Type B pancreatic cell (in vitro differentiated cells): ENCODE measurements around the gene EN2. TPM values are rescaled to one million over a fixed set of nuclear protein-coding genes. Genes with fewer than 3 reads are reported as not detected.

ENCODE experiments used
- DNase-seq: peaks from one replicate; pipeline ENCODE4 v3.0.0; 2021; ENCODE audit warnings: mixed read lengths; ENCODE audit not compliant: unreplicated experiment; ENCODE audit errors: extremely low spot score
- H3K27ac Mint-ChIP-seq: 2 replicates; pipeline ENCODE4 v1.8.0; 2021; ENCODE audit warnings: mild to moderate bottlenecking, mixed read lengths
- H3K27me3 Mint-ChIP-seq: 2 replicates; pipeline ENCODE4 v1.8.0; 2021; ENCODE audit warnings: mixed read lengths
- H3K36me3 Mint-ChIP-seq: 2 replicates; pipeline ENCODE4 v1.8.0; 2021; ENCODE audit warnings: mixed read lengths
- H3K4me1 Mint-ChIP-seq: one replicate; pipeline ENCODE4 v1.8.0; 2021; ENCODE audit warnings: mixed read lengths; ENCODE audit not compliant: unreplicated experiment
- H3K4me3 Mint-ChIP-seq: 2 replicates; pipeline ENCODE4 v1.8.0; 2021; ENCODE audit warnings: mild to moderate bottlenecking, mixed read lengths
- H3K9me3 Mint-ChIP-seq: 2 replicates; pipeline ENCODE4 v1.8.0; 2021; ENCODE audit warnings: mixed read lengths
- long read RNA-seq: library from polyadenylated mRNA; unstranded; transcript quantifications from one replicate; pipeline ENCODE4 v2.0.0, GENCODE V29; 2020
- total RNA-seq: library from RNA; stranded (reverse); gene quantifications from 2 replicates; pipeline ENCODE4 v1.2.1, GENCODE V29; 2021; ENCODE audit warnings: low replicate concordance
- TF ChIP-seq, protein P1 (sequence below): fragments of 200-600 bp; sonication (generic); conservative IDR thresholded peaks from 2 replicates; pipeline ENCODE4 v1.5.0; 2021; ENCODE audit warnings: antibody characterized with exemption, mild to moderate bottlenecking

EN2 gene
- total RNA-seq, result 0.07 and 0.94 TPM in 2 replicates
- long read RNA-seq, result 0 reads

DNA sequence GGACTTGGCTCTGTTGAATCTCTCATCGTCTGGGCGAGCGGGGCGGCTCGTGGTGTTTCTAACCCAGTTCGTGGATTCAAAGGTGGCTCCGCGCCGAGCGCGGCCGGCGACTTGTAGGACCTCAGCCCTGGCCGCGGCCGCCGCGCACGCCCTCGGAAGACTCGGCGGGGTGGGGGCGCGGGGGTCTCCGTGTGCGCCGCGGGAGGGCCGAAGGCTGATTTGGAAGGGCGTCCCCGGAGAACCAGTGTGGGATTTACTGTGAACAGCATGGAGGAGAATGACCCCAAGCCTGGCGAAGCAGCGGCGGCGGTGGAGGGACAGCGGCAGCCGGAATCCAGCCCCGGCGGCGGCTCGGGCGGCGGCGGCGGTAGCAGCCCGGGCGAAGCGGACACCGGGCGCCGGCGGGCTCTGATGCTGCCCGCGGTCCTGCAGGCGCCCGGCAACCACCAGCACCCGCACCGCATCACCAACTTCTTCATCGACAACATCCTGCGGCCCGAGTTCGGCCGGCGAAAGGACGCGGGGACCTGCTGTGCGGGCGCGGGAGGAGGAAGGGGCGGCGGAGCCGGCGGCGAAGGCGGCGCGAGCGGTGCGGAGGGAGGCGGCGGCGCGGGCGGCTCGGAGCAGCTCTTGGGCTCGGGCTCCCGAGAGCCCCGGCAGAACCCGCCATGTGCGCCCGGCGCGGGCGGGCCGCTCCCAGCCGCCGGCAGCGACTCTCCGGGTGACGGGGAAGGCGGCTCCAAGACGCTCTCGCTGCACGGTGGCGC, at the start of gene EN2:
EN2 (plus strand) TSS at position 19 of the 767 bp plus-strand sequence; CDS start at position 268, 249 bp downstream.
- Mint-ChIP-seq H3K36me3 (no peaks in the 10 kb centered on the region), H3K4me1 (no peaks in the 10 kb centered on the region), H3K9me3 (no peaks in the 10 kb centered on the region), H3K27me3 (peaks cover 86% of the 10 kb centered on the region), H3K4me3 (peak within 1 kb of the TSS; percentile 84), H3K27ac (peak within 1 kb of the TSS; percentile 34)
- TF ChIP-seq, protein P1, sequence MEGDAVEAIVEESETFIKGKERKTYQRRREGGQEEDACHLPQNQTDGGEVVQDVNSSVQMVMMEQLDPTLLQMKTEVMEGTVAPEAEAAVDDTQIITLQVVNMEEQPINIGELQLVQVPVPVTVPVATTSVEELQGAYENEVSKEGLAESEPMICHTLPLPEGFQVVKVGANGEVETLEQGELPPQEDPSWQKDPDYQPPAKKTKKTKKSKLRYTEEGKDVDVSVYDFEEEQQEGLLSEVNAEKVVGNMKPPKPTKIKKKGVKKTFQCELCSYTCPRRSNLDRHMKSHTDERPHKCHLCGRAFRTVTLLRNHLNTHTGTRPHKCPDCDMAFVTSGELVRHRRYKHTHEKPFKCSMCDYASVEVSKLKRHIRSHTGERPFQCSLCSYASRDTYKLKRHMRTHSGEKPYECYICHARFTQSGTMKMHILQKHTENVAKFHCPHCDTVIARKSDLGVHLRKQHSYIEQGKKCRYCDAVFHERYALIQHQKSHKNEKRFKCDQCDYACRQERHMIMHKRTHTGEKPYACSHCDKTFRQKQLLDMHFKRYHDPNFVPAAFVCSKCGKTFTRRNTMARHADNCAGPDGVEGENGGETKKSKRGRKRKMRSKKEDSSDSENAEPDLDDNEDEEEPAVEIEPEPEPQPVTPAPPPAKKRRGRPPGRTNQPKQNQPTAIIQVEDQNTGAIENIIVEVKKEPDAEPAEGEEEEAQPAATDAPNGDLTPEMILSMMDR, result no peak
- no peak for DNase-seq

DNA sequence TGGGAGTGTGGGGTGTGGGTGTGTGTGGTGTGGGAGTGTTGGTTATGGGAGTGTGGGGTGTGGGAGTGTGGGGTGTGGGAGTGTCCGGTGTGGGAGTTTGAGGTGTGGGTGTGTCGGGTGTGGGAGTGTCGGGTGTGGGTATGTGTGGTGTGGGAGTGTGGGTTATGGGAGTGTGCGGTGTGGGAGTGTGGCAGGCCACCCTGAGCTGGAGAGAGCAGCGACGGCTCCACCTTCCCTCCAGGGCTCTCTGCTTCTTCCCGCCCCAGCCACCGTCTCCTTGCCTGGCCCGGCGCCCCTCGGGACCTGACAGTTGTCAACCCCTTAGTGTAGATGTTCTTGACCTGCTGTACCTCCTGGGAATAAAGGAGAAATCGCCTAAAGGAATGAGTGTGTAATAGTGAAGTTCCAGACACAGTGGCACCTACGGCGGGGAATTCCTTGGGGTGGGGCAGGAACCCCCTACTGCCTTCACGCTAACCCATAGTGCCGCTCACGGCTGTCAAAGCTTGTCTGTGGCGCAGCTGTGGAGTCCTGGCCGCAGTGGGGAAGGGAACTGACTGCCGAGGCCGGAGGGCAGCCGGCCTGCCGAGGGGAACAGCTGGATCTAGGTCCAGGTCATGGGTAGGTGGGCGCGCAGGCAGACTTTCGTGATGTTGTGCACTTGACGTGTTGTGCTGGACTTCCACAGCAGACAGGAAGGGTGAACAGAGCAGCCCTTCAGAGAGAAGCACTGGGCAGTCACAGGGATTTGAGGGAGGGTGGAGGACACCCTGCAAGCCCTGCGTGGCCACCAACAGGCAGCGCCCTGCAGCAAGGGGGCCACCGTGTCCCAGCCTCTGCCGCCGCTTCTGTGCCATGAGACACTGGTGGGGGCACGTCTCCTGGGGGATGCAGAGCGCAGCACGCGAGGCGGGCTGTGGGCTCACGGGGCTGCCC, 49.0 kb upstream of the EN2 start:
- Mint-ChIP-seq H3K4me3 (no peak overlapping the region), H3K4me1 (peaks cover 5% of the 10 kb centered on the region)

DNA sequence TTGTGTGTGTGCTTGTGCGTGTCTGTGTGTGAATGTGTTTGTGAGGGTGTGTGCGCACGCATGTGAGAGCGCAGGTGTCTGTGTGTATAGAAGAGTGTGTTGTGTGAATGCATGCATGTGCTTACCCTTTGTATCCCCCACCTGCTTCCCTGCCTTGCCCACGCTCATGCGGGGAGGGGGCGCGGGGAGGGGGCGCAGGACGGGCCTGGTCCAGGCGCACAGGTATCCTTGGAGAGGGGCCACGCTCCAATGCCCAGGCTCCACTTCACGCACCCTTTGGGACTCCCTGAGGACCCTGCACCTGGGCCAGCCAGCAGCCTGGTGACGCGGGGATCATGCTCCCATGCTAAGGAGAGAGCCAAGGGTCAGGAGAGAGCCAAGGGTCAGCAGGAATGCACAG, 47.9 kb upstream of the EN2 start:
- DNase-seq, result no peak
- TF ChIP-seq, protein P1, result no peak
- Mint-ChIP-seq H3K36me3 (no peaks in the 10 kb centered on the region), H3K27ac (peak overlapping the region; percentile 76), H3K4me3 (no peak overlapping the region), H3K27me3 (peaks cover 58% of the 10 kb centered on the region), H3K4me1 (peaks cover 5% of the 10 kb centered on the region), H3K9me3 (no peaks in the 10 kb centered on the region)

More for the DNA sequence above, 49.0 kb upstream of the EN2 start:
- H3K27ac Mint-ChIP-seq, result no peak overlapping the region
- no peaks in the 10 kb centered on the region for H3K36me3 Mint-ChIP-seq
- H3K27me3 Mint-ChIP-seq, result peaks cover 58% of the 10 kb centered on the region
- TF ChIP-seq, protein P1, result no peak
- H3K9me3 Mint-ChIP-seq, result no peaks in the 10 kb centered on the region
- DNase-seq, result no peak

DNA sequence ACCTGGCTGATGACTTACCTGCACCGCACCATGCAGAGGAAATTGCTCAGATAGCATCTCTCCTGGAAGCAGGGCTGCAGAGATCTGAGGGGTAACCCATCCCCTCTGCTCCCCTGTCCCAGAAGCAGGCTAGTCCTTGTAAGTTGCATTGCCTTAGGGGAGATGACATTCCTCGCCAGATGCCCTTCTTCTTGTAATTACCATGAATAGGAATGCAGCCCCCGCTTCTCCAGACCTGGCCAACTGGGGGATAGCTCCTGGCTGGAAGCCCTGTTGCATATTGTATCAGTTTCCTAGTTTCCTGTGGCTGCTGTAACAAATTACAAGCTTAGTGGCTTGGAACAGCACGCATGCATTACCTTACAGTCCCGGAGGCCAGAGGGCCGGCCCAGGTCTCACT, 47.5 kb upstream of the EN2 start:
- no peaks in the 10 kb centered on the region for H3K36me3 Mint-ChIP-seq
- H3K4me3 Mint-ChIP-seq, result no peak overlapping the region
- H3K4me1 Mint-ChIP-seq, result peaks cover 5% of the 10 kb centered on the region
- H3K9me3 Mint-ChIP-seq, result no peaks in the 10 kb centered on the region
- no peak overlapping the region for H3K27ac Mint-ChIP-seq
- H3K27me3 Mint-ChIP-seq, result peaks cover 54% of the 10 kb centered on the region
- TF ChIP-seq, protein P1, result no peak
- DNase-seq, result no peak

DNA sequence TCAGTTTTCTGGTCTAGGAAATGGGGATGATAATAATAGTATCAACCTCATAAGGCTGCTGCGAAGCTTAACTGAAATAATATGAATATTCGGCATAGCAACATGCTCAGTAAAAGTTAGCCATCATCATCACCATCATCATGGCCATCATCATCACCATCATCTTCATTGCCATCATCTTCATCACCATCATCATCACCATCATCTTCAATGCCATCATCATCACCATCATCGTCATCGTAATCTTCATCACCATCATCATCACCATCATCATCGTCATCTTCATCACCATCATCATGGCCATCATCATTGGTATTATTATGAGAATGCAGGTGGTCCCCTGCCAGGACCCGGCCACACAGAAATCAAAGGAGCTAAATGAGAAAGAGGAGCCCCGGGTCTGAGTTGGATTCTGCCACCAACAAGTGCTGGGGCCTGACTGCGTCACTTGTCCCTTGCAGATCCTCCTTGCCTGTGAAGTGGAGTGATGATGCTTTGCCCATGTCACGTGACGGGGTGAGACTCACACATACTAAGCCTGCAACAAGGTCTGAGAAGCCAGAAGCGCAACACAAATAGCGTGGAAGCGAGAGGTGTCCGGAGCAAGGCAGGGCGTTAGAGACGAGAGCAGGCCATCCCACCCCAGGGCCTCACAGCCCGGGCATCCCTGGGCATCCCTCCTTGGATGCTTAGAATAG, 46.1 kb upstream of the EN2 start:
- H3K27ac Mint-ChIP-seq, result no peak overlapping the region
- no peak for DNase-seq
- no peaks in the 10 kb centered on the region for H3K36me3 Mint-ChIP-seq
- no peaks in the 10 kb centered on the region for H3K9me3 Mint-ChIP-seq
- H3K27me3 Mint-ChIP-seq, result peaks cover 55% of the 10 kb centered on the region
- no peak overlapping the region for H3K4me3 Mint-ChIP-seq
- TF ChIP-seq, protein P1, result no peak
- no peaks in the 10 kb centered on the region for H3K4me1 Mint-ChIP-seq
